ENCODE data around the gene DARS1.

DARS1 gene

GRCh38 chr2:135905679-135906078, 79.7 kb downstream of the DARS1 start:
- no peak for DNase-seq (ENCODE audit: low spot score)
- TF ChIP-seq CTCF (IDR thresholded peaks at IDR 0.05; ENCODE audit: extremely low read depth, insufficient read depth, missing control alignments) = no peak
- in situ Hi-C loops (cut with MboI; ENCODE audit: low pct_unique_long_range_greater_than_20kb, low sequenced_read_pairs, unreplicated experiment) = loop anchor here (25.0 kb wide), 1 partner anchor 207 kb away; the partner anchor contains the start of gene CXCR4

GRCh38 chr2:135904341-135904989, 81.0 kb downstream of the DARS1 start:
- in situ Hi-C loops (cut with MboI; ENCODE audit: low pct_unique_long_range_greater_than_20kb, low sequenced_read_pairs, unreplicated experiment) = loop anchor here (25.0 kb wide), 1 partner anchor 208 kb away; the partner anchor contains the start of gene CXCR4
- no peak for DNase-seq (ENCODE audit: low spot score)
- TF ChIP-seq CTCF (IDR thresholded peaks at IDR 0.05; ENCODE audit: extremely low read depth, insufficient read depth, missing control alignments) = no peak

- no peak for DNase-seq (ENCODE audit: low spot score)
- in situ Hi-C loops (cut with MboI; ENCODE audit: low pct_unique_long_range_greater_than_20kb, low sequenced_read_pairs, unreplicated experiment) = loop anchor here (25.0 kb wide), 1 partner anchor 209 kb away; the partner anchor contains the start of gene CXCR4
- TF ChIP-seq CTCF (IDR thresholded peaks at IDR 0.05; ENCODE audit: extremely low read depth, insufficient read depth, missing control alignments) = no peak
Observed at GRCh38 chr2:135903650-135904049, 81.8 kb downstream of the DARS1 start.

- in situ Hi-C loops (cut with MboI; ENCODE audit: low pct_unique_long_range_greater_than_20kb, low sequenced_read_pairs, unreplicated experiment) = no loop called here
- TF ChIP-seq CTCF (IDR thresholded peaks at IDR 0.05; ENCODE audit: extremely low read depth, insufficient read depth, missing control alignments) = no peak
- DNase-seq (ENCODE audit: low spot score) = no peak
Observed at GRCh38 chr2:135899567-135899966, 85.9 kb downstream of the DARS1 start.

GRCh38 chr2:135898234-135898786, 87.1 kb downstream of the DARS1 start:
- no peak for TF ChIP-seq CTCF (IDR thresholded peaks at IDR 0.05; ENCODE audit: extremely low read depth, insufficient read depth, missing control alignments)
- in situ Hi-C loops (cut with MboI; ENCODE audit: low pct_unique_long_range_greater_than_20kb, low sequenced_read_pairs, unreplicated experiment) = no loop called here
- DNase-seq (ENCODE audit: low spot score) = no peak

- no peak for TF ChIP-seq CTCF (IDR thresholded peaks at IDR 0.05; ENCODE audit: extremely low read depth, insufficient read depth, missing control alignments)
- no peak for DNase-seq (ENCODE audit: low spot score)
- in situ Hi-C loops (cut with MboI; ENCODE audit: low pct_unique_long_range_greater_than_20kb, low sequenced_read_pairs, unreplicated experiment) = no loop called here
Observed at GRCh38 chr2:135894930-135895329, 90.5 kb downstream of the DARS1 start.
